IMR-90 (cell line): Measurements from ENCODE around the gene RBM15B. TPM values are rescaled to one million over a fixed set of nuclear protein-coding genes. Genes with fewer than 3 reads are reported as not detected.

ENCODE experiments used
- ATAC-seq: fragments of 200-7000 bp; cut with Tn5 transposase; 2 replicates; pipeline ENCODE4 v1.9.1; 2020; ENCODE audit warnings: low read depth, mild to moderate bottlenecking, moderate library complexity
- BruUV-seq: library from RNA; stranded (reverse); fragments of 400-500 nt; replicated peaks from 2 replicates; lab custom pipeline; 2021; lab: Mats Ljungman, UMichigan
- CTCF ChIA-PET: fragments of 300-600 bp; formaldehyde crosslinking; extraction: SDS; loops from one replicate; lab custom pipeline; 2021; ENCODE audit warnings: antibody characterized with exemption; lab: Yijun Ruan, JAX
- POLR2A ChIA-PET: fragments of 300-600 bp; sonication (Branson Sonifier 250); formaldehyde crosslinking; loops from one replicate; lab custom pipeline; 2022; ENCODE audit warnings: antibody characterized with exemption; ENCODE audit not compliant: unreplicated experiment; lab: Charles Lee
- DNase-seq: peaks from one replicate; pipeline ENCODE4 v3.0.0; 2013
- H2AFZ ChIP-seq: replicated peaks from 2 replicates; pipeline ENCODE3; 2013; ENCODE audit warnings: low read length, mild to moderate bottlenecking; ENCODE audit not compliant: poor library complexity
- H2AK5ac ChIP-seq: 2 replicates; pipeline ENCODE4 v1.6.1; 2013; ENCODE audit warnings: low read depth, low read length, inconsistent platforms
- H2AK9ac ChIP-seq: replicated peaks from 2 replicates; pipeline ENCODE3; 2013; ENCODE audit warnings: mild to moderate bottlenecking, low read depth, low read length, moderate library complexity; ENCODE audit not compliant: poor library complexity
- H2BK120ac ChIP-seq: 2 replicates; pipeline ENCODE4 v1.6.1; 2013; ENCODE audit warnings: low read depth, low read length, inconsistent platforms
- H2BK15ac ChIP-seq: 3 replicates; pipeline ENCODE4 v1.6.1; 2013; ENCODE audit warnings: low read depth, low read length, inconsistent platforms
- H2BK20ac ChIP-seq: 2 replicates; pipeline ENCODE4 v1.6.1; 2013; ENCODE audit warnings: low read depth, mild to moderate bottlenecking, inconsistent platforms, low read length, moderate library complexity
- H2BK5ac ChIP-seq: 2 replicates; pipeline ENCODE4 v1.6.1; 2013; ENCODE audit warnings: mild to moderate bottlenecking, low read depth, low read length, inconsistent platforms; ENCODE audit not compliant: poor library complexity, severe bottlenecking
- H3K14ac ChIP-seq: replicated peaks from 2 replicates; pipeline ENCODE4 v1.6.1; 2013; ENCODE audit warnings: low read depth, low read length, inconsistent platforms
- H3K18ac ChIP-seq: 2 replicates; pipeline ENCODE4 v1.6.1; 2013; ENCODE audit warnings: low read depth, low read length, control low read depth
- H3K23ac ChIP-seq: 2 replicates; pipeline ENCODE4 v1.6.1; 2013; ENCODE audit warnings: low read depth, low read length, inconsistent platforms
- H3K27ac ChIP-seq: 2 replicates; pipeline ENCODE4 v1.5.1; 2013; ENCODE audit warnings: mild to moderate bottlenecking, control low read depth, low read length; ENCODE audit not compliant: insufficient read depth
- H3K27me3 ChIP-seq: 2 replicates; pipeline ENCODE4 v1.6.1; 2013; ENCODE audit warnings: low read length; ENCODE audit not compliant: control insufficient read depth, insufficient read depth
- H3K36me3 ChIP-seq: 2 replicates; pipeline ENCODE4 v1.6.1; 2013; ENCODE audit warnings: low read length, mixed read lengths; ENCODE audit not compliant: control insufficient read depth, insufficient read depth
- H3K4ac ChIP-seq: 2 replicates; pipeline ENCODE4 v1.6.1; 2013; ENCODE audit warnings: low read depth, low read length, inconsistent platforms
- H3K4me1 ChIP-seq: 2 replicates; pipeline ENCODE4 v1.6.1; 2013; ENCODE audit warnings: low read length, mixed read lengths; ENCODE audit not compliant: control insufficient read depth, insufficient read depth
- H3K4me2 ChIP-seq: 2 replicates; pipeline ENCODE4 v1.6.1; 2013; ENCODE audit warnings: low read depth, mild to moderate bottlenecking, control low read depth, low read length, moderate library complexity
- H3K4me3 ChIP-seq: 2 replicates; pipeline ENCODE4 v1.5.1; 2013; ENCODE audit warnings: low read depth, mild to moderate bottlenecking, control low read depth, low read length, moderate library complexity; ENCODE audit not compliant: insufficient read depth
- H3K56ac ChIP-seq: 2 replicates; pipeline ENCODE4 v1.6.1; 2013; ENCODE audit warnings: low read length, inconsistent platforms; ENCODE audit not compliant: insufficient read depth; ENCODE audit errors: extremely low read depth
- H3K79me1 ChIP-seq, 2 experiments: 2 replicates each; pipeline ENCODE4 v1.6.1; 2013; ENCODE audit warnings: low read length in 2 of 2, inconsistent platforms in 1 of 2, low read depth in 1 of 2
- H3K9ac ChIP-seq: 2 replicates; pipeline ENCODE4 v1.6.1; 2013; ENCODE audit warnings: low read depth, low read length, control low read depth
- H3K9me1 ChIP-seq: 2 replicates; pipeline ENCODE4 v1.6.1; 2013; ENCODE audit warnings: low read length, inconsistent platforms; ENCODE audit not compliant: insufficient read depth
- H3K9me3 ChIP-seq: 2 replicates; pipeline ENCODE4 v1.6.1; 2013; ENCODE audit warnings: low read length; ENCODE audit not compliant: control insufficient read depth, insufficient read depth
- H4K20me1 ChIP-seq: 2 replicates; pipeline ENCODE4 v1.6.1; 2013; ENCODE audit warnings: low read length, inconsistent platforms; ENCODE audit not compliant: insufficient read depth
- H4K5ac ChIP-seq: 2 replicates; pipeline ENCODE4 v1.6.1; 2013; ENCODE audit warnings: mild to moderate bottlenecking, low read depth, low read length, control low read depth
- H4K8ac ChIP-seq, 2 experiments: 2 replicates each; pipeline ENCODE4 v1.6.1; 2013; ENCODE audit warnings: low read depth in 2 of 2, low read length in 2 of 2, control low read depth in 1 of 2, inconsistent platforms in 1 of 2
- H4K91ac ChIP-seq: 2 replicates; pipeline ENCODE4 v1.6.1; 2013; ENCODE audit warnings: low read depth, low read length, inconsistent platforms; ENCODE audit not compliant: insufficient read depth
- BHLHE40 ChIP-seq: fragments of 150-350 bp; IDR thresholded peaks from 2 replicates; pipeline ENCODE4 v1.6.1; 2016; ENCODE audit warnings: mild to moderate bottlenecking, low read depth, low read length
- CEBPB ChIP-seq: IDR thresholded peaks from 2 replicates; pipeline ENCODE4 v1.6.1; 2012; ENCODE audit warnings: low read depth, low read length, improper control_type of control experiment
- CHD1 ChIP-seq: IDR thresholded peaks from 2 replicates; pipeline ENCODE4 v1.6.1; 2012; ENCODE audit warnings: low read depth, low read length, improper control_type of control experiment
- ELK1 ChIP-seq: fragments of 150-350 bp; IDR thresholded peaks from 2 replicates; pipeline ENCODE4 v1.6.1; 2016; ENCODE audit warnings: low read depth, mild to moderate bottlenecking, low read length, moderate library complexity, borderline replicate concordance
- FOS ChIP-seq: fragments of 150-350 bp; IDR thresholded peaks from 2 replicates; pipeline ENCODE4 v1.6.1; 2016; ENCODE audit warnings: low read depth, low read length
- MAFK ChIP-seq: IDR thresholded peaks from 2 replicates; pipeline ENCODE4 v1.6.1; 2012; ENCODE audit warnings: low read depth, low read length, improper control_type of control experiment
- MAZ ChIP-seq: IDR thresholded peaks from 2 replicates; pipeline ENCODE4 v1.6.1; 2012; ENCODE audit warnings: low read depth, mild to moderate bottlenecking, low read length, improper control_type of control experiment, moderate library complexity, borderline replicate concordance
- MXI1 ChIP-seq: IDR thresholded peaks from 2 replicates; pipeline ENCODE4 v1.6.1; 2012; ENCODE audit warnings: low read depth, mild to moderate bottlenecking, low read length, moderate library complexity, borderline replicate concordance
- NFE2L2 ChIP-seq: fragments of 150-350 bp; IDR thresholded peaks from 2 replicates; pipeline ENCODE4 v1.6.1; 2016; ENCODE audit warnings: low read depth, mild to moderate bottlenecking, low read length
- POLR2A ChIP-seq: IDR thresholded peaks from 2 replicates; pipeline ENCODE4 v1.6.1; 2012; ENCODE audit warnings: mild to moderate bottlenecking, low read depth, low read length
- RAD21 ChIP-seq: IDR thresholded peaks from 2 replicates; pipeline ENCODE4 v1.6.1; 2012; ENCODE audit warnings: low read length, improper control_type of control experiment
- RCOR1 ChIP-seq: IDR thresholded peaks from 2 replicates; pipeline ENCODE4 v1.6.1; 2012; ENCODE audit warnings: mild to moderate bottlenecking, low read length, improper control_type of control experiment; ENCODE audit not compliant: insufficient replicate concordance
- RFX5 ChIP-seq: IDR thresholded peaks from 2 replicates; pipeline ENCODE4 v1.8.0; 2012; ENCODE audit warnings: low read depth, mild to moderate bottlenecking, low read length, moderate library complexity
- SMC3 ChIP-seq: fragments of 150-350 bp; IDR thresholded peaks from 2 replicates; pipeline ENCODE4 v1.6.1; 2016; ENCODE audit warnings: low read depth, mild to moderate bottlenecking, antibody characterized with exemption, low read length, moderate library complexity
- WGBS, 2 experiments: methylation state at CpG; one replicate each; pipeline versions ENCODE4 v1.1.5 to v1.1.7; 2013; ENCODE audit warnings: missing lambda C conversion rate in 2 of 2; ENCODE audit not compliant: insufficient read length in 1 of 2; ENCODE audit errors: extremely low coverage in 2 of 2; 5-methylcytosine and 5-hydroxymethylcytosine counted together
- dilution Hi-C: fragments of 300-500 bp; cut with HindIII; formaldehyde crosslinking; loops from one replicate; pipeline ENCODE4 v1.14.3; 2018; ENCODE audit warnings: low sequenced_read_pairs; ENCODE audit not compliant: unreplicated experiment
- in situ Hi-C: fragments of 300-500 bp; cut with MboI; formaldehyde crosslinking; loops from 3 replicates; pipeline ENCODE4 v1.14.3; 2019; ENCODE audit warnings: low sequenced_read_pairs, inconsistent platforms, mixed read lengths
- intact Hi-C: fragments of 100-400 bp; cut with micrococcal nuclease; formaldehyde crosslinking; loops from 2 replicates; pipeline ENCODE4 v1.10.0; 2022
- polyA plus RNA-seq, 3 experiments: library from polyadenylated mRNA; depleted of rRNA; stranded (reverse); fragments of >200 nt; gene quantifications; 2 replicates each; pipeline ENCODE4 v1.2.3, GENCODE V29; 2012; ENCODE audit warnings: low replicate concordance in 1 of 3
- total RNA-seq: library from RNA; depleted of rRNA; stranded (reverse); fragments of >200 nt; gene quantifications from 2 replicates; pipeline ENCODE4 v1.2.3, GENCODE V29; 2012
- TF ChIP-seq, protein P1 (sequence below): fragments of 150-350 bp; IDR thresholded peaks from 2 replicates; pipeline ENCODE4 v1.6.1; 2017; ENCODE audit warnings: mild to moderate bottlenecking, antibody characterized with exemption, low read length, low read depth
- TF ChIP-seq, protein P2 (sequence below): conservative IDR thresholded peaks from 2 replicates; pipeline ENCODE4 v1.5.1; 2012; ENCODE audit warnings: mild to moderate bottlenecking, low read depth, low read length, improper control_type of control experiment

The RBM15B gene
- total and polyA plus RNA-seq, 2 of the 4 experiments (the other 2 are of a cell fraction): 16.2 to 17.4 TPM

- in situ Hi-C loops (loop anchor here (25.0 kb wide), 2 partner anchors 550 to 1050 kb away; partner anchors contain the start of genes PARP3, RASSF1, RRP9 and TUSC2), intact Hi-C loops (loop anchor here (5.0 kb wide), 3 partner anchors 415 to 1040 kb away; partner anchors contain the start of gene ZMYND10), dilution Hi-C loops (no loop called here)
- H3K4ac ChIP-seq: no peak overlapping the region
- no peak overlapping the region for H4K5ac ChIP-seq
- POLR2A ChIA-PET: no interaction called here
- peak overlapping the region; percentile 94 for H3K4me2 ChIP-seq
- no peaks in the 10 kb centered on the region for H3K9me1 ChIP-seq
- H3K27ac ChIP-seq: no peak overlapping the region
- H4K20me1 ChIP-seq: peaks cover 46% of the 10 kb centered on the region
- H2AK5ac ChIP-seq: no peak overlapping the region
- H3K14ac ChIP-seq: peak overlapping the region; percentile 59; the same call in 1 of the 2 replicates
- no peak overlapping the region for H3K4me3 ChIP-seq
- no peak overlapping the region for H4K8ac ChIP-seq
- H3K27me3 ChIP-seq: no peaks in the 10 kb centered on the region
- no peak overlapping the region for H2AFZ ChIP-seq
- peaks cover 29 to 63% of the 10 kb centered on the region in 2 experiments for H3K79me1 ChIP-seq
- no peak overlapping the region for H2BK5ac ChIP-seq
- H2BK20ac ChIP-seq: no peak overlapping the region
- H2BK15ac ChIP-seq: no peak overlapping the region
- TF ChIP-seq, protein P1, sequence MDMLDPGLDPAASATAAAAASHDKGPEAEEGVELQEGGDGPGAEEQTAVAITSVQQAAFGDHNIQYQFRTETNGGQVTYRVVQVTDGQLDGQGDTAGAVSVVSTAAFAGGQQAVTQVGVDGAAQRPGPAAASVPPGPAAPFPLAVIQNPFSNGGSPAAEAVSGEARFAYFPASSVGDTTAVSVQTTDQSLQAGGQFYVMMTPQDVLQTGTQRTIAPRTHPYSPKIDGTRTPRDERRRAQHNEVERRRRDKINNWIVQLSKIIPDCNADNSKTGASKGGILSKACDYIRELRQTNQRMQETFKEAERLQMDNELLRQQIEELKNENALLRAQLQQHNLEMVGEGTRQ: no peak
- no peak for TF ChIP-seq RCOR1
- no peak for TF ChIP-seq CEBPB
- no peak for TF ChIP-seq MAZ
- TF ChIP-seq POLR2A: no peak
- TF ChIP-seq RFX5: no peak
- TF ChIP-seq MXI1: no peak
- no peak for TF ChIP-seq RAD21
- TF ChIP-seq ELK1: no peak
- TF ChIP-seq, protein P2, sequence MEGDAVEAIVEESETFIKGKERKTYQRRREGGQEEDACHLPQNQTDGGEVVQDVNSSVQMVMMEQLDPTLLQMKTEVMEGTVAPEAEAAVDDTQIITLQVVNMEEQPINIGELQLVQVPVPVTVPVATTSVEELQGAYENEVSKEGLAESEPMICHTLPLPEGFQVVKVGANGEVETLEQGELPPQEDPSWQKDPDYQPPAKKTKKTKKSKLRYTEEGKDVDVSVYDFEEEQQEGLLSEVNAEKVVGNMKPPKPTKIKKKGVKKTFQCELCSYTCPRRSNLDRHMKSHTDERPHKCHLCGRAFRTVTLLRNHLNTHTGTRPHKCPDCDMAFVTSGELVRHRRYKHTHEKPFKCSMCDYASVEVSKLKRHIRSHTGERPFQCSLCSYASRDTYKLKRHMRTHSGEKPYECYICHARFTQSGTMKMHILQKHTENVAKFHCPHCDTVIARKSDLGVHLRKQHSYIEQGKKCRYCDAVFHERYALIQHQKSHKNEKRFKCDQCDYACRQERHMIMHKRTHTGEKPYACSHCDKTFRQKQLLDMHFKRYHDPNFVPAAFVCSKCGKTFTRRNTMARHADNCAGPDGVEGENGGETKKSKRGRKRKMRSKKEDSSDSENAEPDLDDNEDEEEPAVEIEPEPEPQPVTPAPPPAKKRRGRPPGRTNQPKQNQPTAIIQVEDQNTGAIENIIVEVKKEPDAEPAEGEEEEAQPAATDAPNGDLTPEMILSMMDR: no peak
- no peak for TF ChIP-seq FOS
- no peak for TF ChIP-seq MAFK
- no peak for TF ChIP-seq BHLHE40
- no peak for TF ChIP-seq NFE2L2
- no peak for TF ChIP-seq CHD1
- TF ChIP-seq SMC3: no peak
- no peak overlapping the region for H3K56ac ChIP-seq
- DNase-seq: no peak
- no peak overlapping the region for H4K91ac ChIP-seq
- BruUV-seq: no TSS peak
- H3K4me1 ChIP-seq: peaks cover 10% of the 10 kb centered on the region
- peak overlapping the region; percentile 93; the same call in 1 of the 2 replicates for H3K9ac ChIP-seq
- H3K9me3 ChIP-seq: no peaks in the 10 kb centered on the region
- no CpG with 5 or more reads among the region's 5 CpGs for WGBS, 2 experiments
- H3K23ac ChIP-seq: peak overlapping the region; percentile 46; the same call in 1 of the 2 replicates
- peaks cover 26% of the 10 kb centered on the region for H3K36me3 ChIP-seq
- H2AK9ac ChIP-seq: no peak overlapping the region
- CTCF ChIA-PET: no interaction called here
- H2BK120ac ChIP-seq: no peak overlapping the region
- no peak for ATAC-seq
- H3K18ac ChIP-seq: no peak overlapping the region
These were observed 4.2 kb upstream of the RBM15B start for GRCh38 chr3:51386852-51387229.
